Panc1 (cell line): Measurements from ENCODE around the gene GPM6B. TPM values are rescaled to one million over a fixed set of nuclear protein-coding genes. Genes with fewer than 3 reads are reported as not detected.

Experiments used
- total RNA-seq: library from RNA; stranded (reverse); gene quantifications from one replicate; pipeline ENCODE4 v1.2.1, GENCODE V29; 2021; ENCODE audit not compliant: unreplicated experiment

The GPM6B gene
- total RNA-seq, 1 experiment from 2014 or later = not detected

Other genes starting within 250 kb of the GPM6B start
- not detected for gene EGFL6, start 247.5 kb downstream of the GPM6B start, total RNA-seq
- 0.92 TPM for gene TCEANC, start 164.0 kb downstream of the GPM6B start, total RNA-seq
- 15.3 TPM for gene RAB9A, start 128.0 kb downstream of the GPM6B start, total RNA-seq
- 11.4 TPM for gene TRAPPC2, start 82.5 kb downstream of the GPM6B start, total RNA-seq
- gene OFD1, start 82.3 kb downstream of the GPM6B start, total RNA-seq = 22.8 TPM
- gene GEMIN8, start 212.8 kb upstream of the GPM6B start, total RNA-seq = 11.2 TPM